Activated T-helper 1 cell treated with anti-CD3 and anti-CD28 coated beads, Interleukin-12 subunit alpha, Interleukin-12 subunit beta, Interleukin-2, Interleukin-4 antibody, amounts not matched to agents 30 ng/mL and 10 ng/mL and 1 ng/mL, durations not matched to agents 14 hours and 24 hours and 36 hours (primary cell): ENCODE measurements around the gene MAGI3. TPM values are rescaled to one million over a fixed set of nuclear protein-coding genes. Genes with fewer than 3 reads are reported as not detected.

Experiments
- DNase-seq: peaks from one replicate; pipeline ENCODE4 v3.0.0; 2021; ENCODE audit warnings: low spot score
- H3K27ac Mint-ChIP-seq: one replicate; pipeline ENCODE4 v1.8.0; 2021; ENCODE audit warnings: mild to moderate bottlenecking, mixed read lengths
- H3K27me3 Mint-ChIP-seq: one replicate; pipeline ENCODE4 v1.8.0; 2022; ENCODE audit warnings: mild to moderate bottlenecking, moderate library complexity, mixed read lengths; ENCODE audit not compliant: insufficient read depth
- H3K36me3 Mint-ChIP-seq: one replicate; pipeline ENCODE4 v1.8.0; 2021; ENCODE audit warnings: low read depth, mixed read lengths
- H3K4me1 Mint-ChIP-seq: one replicate; pipeline ENCODE4 v1.8.0; 2021; ENCODE audit warnings: low read depth, mixed read lengths
- H3K4me3 Mint-ChIP-seq: one replicate; pipeline ENCODE4 v1.8.0; 2021; ENCODE audit warnings: mild to moderate bottlenecking, moderate library complexity, mixed read lengths
- H3K9me3 Mint-ChIP-seq: one replicate; pipeline ENCODE4 v1.8.0; 2021; ENCODE audit warnings: mixed read lengths
- intact Hi-C: fragments of 100-400 bp; cut with micrococcal nuclease; formaldehyde crosslinking; loops from one replicate; pipeline ENCODE4 v1.15.1; 2024
- total RNA-seq: library from RNA; stranded (reverse); gene quantifications from 2 replicates; pipeline ENCODE4 v1.2.3, GENCODE V29; 2022

The MAGI3 gene
- total RNA-seq, 1 donor from 2014 or later, result 3.0 TPM

GRCh38 chr1:113389359-113389952, 859 bp upstream of the MAGI3 start:
- DNase-seq, result no peak
- intact Hi-C loops, result no loop called here
- Mint-ChIP-seq H3K36me3 (no peaks in the 10 kb centered on the region), H3K9me3 (no peaks in the 10 kb centered on the region), H3K27me3 (peaks cover 30% of the 10 kb centered on the region), H3K4me3 (peak overlapping the region; percentile 88), H3K27ac (peak overlapping the region; percentile 6), H3K4me1 (peaks cover 30% of the 10 kb centered on the region)

DNA sequence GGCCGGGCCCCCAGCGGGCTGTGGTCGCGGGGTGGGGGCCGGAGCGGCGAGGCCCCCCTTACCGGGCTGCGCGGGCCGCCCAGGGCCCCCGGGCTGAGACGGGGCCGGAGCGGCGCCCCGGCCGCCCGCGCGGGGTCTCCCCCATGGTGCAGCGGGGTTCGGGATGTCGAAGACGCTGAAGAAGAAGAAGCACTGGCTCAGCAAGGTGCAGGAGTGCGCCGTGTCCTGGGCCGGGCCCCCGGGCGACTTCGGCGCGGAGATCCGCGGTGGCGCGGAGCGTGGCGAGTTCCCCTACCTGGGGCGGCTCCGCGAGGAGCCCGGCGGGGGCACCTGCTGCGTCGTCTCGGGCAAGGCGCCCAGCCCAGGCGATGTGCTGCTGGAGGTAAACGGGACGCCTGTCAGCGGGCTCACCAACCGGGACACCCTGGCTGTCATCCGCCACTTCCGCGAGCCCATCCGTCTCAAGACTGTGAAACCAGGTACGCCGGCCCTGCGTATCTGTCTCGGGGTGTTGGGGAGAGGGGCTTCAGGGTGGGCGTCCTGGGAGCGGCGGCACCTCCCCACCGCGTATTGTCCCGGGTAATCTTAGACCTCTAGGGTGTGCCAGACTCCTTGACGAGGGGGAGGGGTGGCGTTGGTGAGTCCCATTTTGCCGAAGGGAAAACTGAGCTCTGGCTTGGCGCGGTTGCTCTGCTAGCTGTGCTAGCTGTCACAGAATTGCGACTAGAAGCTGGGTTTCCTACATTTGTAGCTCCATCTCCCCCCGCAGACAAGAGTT, 745 bp downstream of the MAGI3 start:
- H3K4me1 Mint-ChIP-seq, result peaks cover 30% of the 10 kb centered on the region
- H3K36me3 Mint-ChIP-seq, result no peaks in the 10 kb centered on the region
- H3K27me3 Mint-ChIP-seq, result peaks cover 39% of the 10 kb centered on the region
- peak overlapping the region; percentile 88 for H3K4me3 Mint-ChIP-seq
- peak; percentile 32 for DNase-seq
- no peaks in the 10 kb centered on the region for H3K9me3 Mint-ChIP-seq
- intact Hi-C loops, result loop anchor here (1.0 to 10.0 kb wide), 13 partner anchors 24 to 1366 kb away; partner anchors contain the start of genes AP4B1, CSDE1, CTTNBP2NL and DCLRE1B
- H3K27ac Mint-ChIP-seq, result no peak overlapping the region

- intact Hi-C loops, result loop anchor here (1.0 to 10.0 kb wide), 11 partner anchors 24 to 1365 kb away; partner anchors contain the start of genes AP4B1, CSDE1, CTTNBP2NL and DCLRE1B
- peak; percentile 3 for DNase-seq
- Mint-ChIP-seq H3K4me3 (peak overlapping the region; percentile 79), H3K4me1 (peaks cover 30% of the 10 kb centered on the region), H3K27me3 (peaks cover 40% of the 10 kb centered on the region), H3K36me3 (no peaks in the 10 kb centered on the region), H3K9me3 (no peaks in the 10 kb centered on the region), H3K27ac (no peak overlapping the region)
Observed at GRCh38 chr1:113391649-113392271, 1.4 kb downstream of the MAGI3 start.

GRCh38 chr1:113392541-113393128, 2.3 kb downstream of the MAGI3 start:
- H3K9me3 Mint-ChIP-seq, result no peaks in the 10 kb centered on the region
- peaks cover 30% of the 10 kb centered on the region for H3K4me1 Mint-ChIP-seq
- no peaks in the 10 kb centered on the region for H3K36me3 Mint-ChIP-seq
- H3K4me3 Mint-ChIP-seq, result no peak overlapping the region
- no peak for DNase-seq
- intact Hi-C loops, result loop anchor here (5.0 to 10.0 kb wide), 6 partner anchors 250 to 998 kb away; partner anchors contain the start of genes AP4B1, CTTNBP2NL, DCLRE1B and SLC16A1
- peaks cover 40% of the 10 kb centered on the region for H3K27me3 Mint-ChIP-seq
- no peak overlapping the region for H3K27ac Mint-ChIP-seq

GRCh38 chr1:113394043-113394862, 3.9 kb downstream of the MAGI3 start:
- no peak for DNase-seq
- Mint-ChIP-seq H3K27me3 (peaks cover 49% of the 10 kb centered on the region), H3K9me3 (no peaks in the 10 kb centered on the region), H3K36me3 (no peaks in the 10 kb centered on the region), H3K4me1 (peaks cover 22% of the 10 kb centered on the region), H3K27ac (no peak overlapping the region), H3K4me3 (no peak overlapping the region)
- intact Hi-C loops, result loop anchor here (5.0 to 10.0 kb wide), 6 partner anchors 252 to 999 kb away; partner anchors contain the start of genes AP4B1, CTTNBP2NL, DCLRE1B and SLC16A1

DNA sequence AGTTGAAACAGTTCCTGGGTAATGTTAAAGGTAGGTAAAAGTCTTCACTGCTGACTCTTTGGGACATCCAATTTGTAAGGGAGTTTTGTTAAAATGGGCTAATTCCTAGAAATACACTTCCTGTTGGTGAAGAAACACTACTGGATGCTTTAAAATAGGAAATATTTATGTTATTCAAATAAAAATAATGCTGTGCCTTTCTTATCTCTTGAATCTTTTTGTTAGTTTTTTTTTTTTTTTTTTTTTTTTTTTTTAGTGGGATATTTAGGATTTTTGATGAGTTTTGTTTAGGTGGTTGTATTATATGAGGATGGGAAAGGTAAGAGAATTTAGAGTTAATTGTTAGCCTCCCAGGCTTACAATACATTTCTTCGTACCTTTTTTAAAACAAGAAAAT, 4.5 kb downstream of the MAGI3 start:
- Mint-ChIP-seq H3K27ac (no peak overlapping the region), H3K9me3 (no peaks in the 10 kb centered on the region), H3K36me3 (no peaks in the 10 kb centered on the region), H3K4me1 (peaks cover 18% of the 10 kb centered on the region), H3K4me3 (no peak overlapping the region), H3K27me3 (peaks cover 46% of the 10 kb centered on the region)
- no peak for DNase-seq
- intact Hi-C loops, result loop anchor here (5.0 to 10.0 kb wide), 6 partner anchors 253 to 1000 kb away; partner anchors contain the start of genes AP4B1, CTTNBP2NL, DCLRE1B and SLC16A1

GRCh38 chr1:113396102-113396501, 5.8 kb downstream of the MAGI3 start:
- no peaks in the 10 kb centered on the region for H3K36me3 Mint-ChIP-seq
- DNase-seq, result no peak
- no peak overlapping the region for H3K4me3 Mint-ChIP-seq
- H3K9me3 Mint-ChIP-seq, result no peaks in the 10 kb centered on the region
- peaks cover 48% of the 10 kb centered on the region for H3K27me3 Mint-ChIP-seq
- intact Hi-C loops, result loop anchor here (10.0 kb wide), 3 partner anchors 389 to 1001 kb away; partner anchors contain the start of genes AP4B1, CTTNBP2NL and DCLRE1B
- peaks cover 18% of the 10 kb centered on the region for H3K4me1 Mint-ChIP-seq
- no peak overlapping the region for H3K27ac Mint-ChIP-seq

GRCh38 chr1:113396585-113396984, 6.3 kb downstream of the MAGI3 start:
- Mint-ChIP-seq H3K9me3 (no peaks in the 10 kb centered on the region), H3K4me3 (no peak overlapping the region), H3K4me1 (peaks cover 14% of the 10 kb centered on the region), H3K36me3 (no peaks in the 10 kb centered on the region), H3K27me3 (peaks cover 45% of the 10 kb centered on the region), H3K27ac (no peak overlapping the region)
- DNase-seq, result no peak
- intact Hi-C loops, result loop anchor here (10.0 kb wide), 3 partner anchors 388 to 1002 kb away; partner anchors contain the start of genes AP4B1, CTTNBP2NL and DCLRE1B

GRCh38 chr1:113399062-113399583, 8.8 kb downstream of the MAGI3 start:
- intact Hi-C loops, result loop anchor here (10.0 kb wide), 3 partner anchors 386 to 1004 kb away; partner anchors contain the start of genes AP4B1, CTTNBP2NL and DCLRE1B
- Mint-ChIP-seq H3K27ac (no peak overlapping the region), H3K27me3 (peaks cover 26% of the 10 kb centered on the region), H3K4me1 (no peaks in the 10 kb centered on the region), H3K4me3 (no peak overlapping the region), H3K36me3 (no peaks in the 10 kb centered on the region), H3K9me3 (no peaks in the 10 kb centered on the region)
- no peak for DNase-seq

GRCh38 chr1:113401067-113401466, 10.8 kb downstream of the MAGI3 start:
- DNase-seq, result no peak
- H3K4me3 Mint-ChIP-seq, result no peak overlapping the region
- H3K27me3 Mint-ChIP-seq, result peaks cover 14% of the 10 kb centered on the region
- no peaks in the 10 kb centered on the region for H3K4me1 Mint-ChIP-seq
- H3K27ac Mint-ChIP-seq, result no peak overlapping the region
- no peaks in the 10 kb centered on the region for H3K36me3 Mint-ChIP-seq
- H3K9me3 Mint-ChIP-seq, result no peaks in the 10 kb centered on the region
- intact Hi-C loops, result no loop called here

- Mint-ChIP-seq H3K9me3 (no peaks in the 10 kb centered on the region), H3K27ac (no peak overlapping the region), H3K4me1 (no peaks in the 10 kb centered on the region), H3K36me3 (no peaks in the 10 kb centered on the region), H3K27me3 (peaks cover 11% of the 10 kb centered on the region), H3K4me3 (no peak overlapping the region)
- DNase-seq, result no peak
- intact Hi-C loops, result no loop called here
Observed at GRCh38 chr1:113401728-113402127, 11.4 kb downstream of the MAGI3 start.
